ENCODE measurements around the gene CBX5.

CBX5 gene

GRCh38 chr12:54199917-54200316 lies 80.0 kb downstream of the CBX5 start:
- Histone ChIP-seq H3K36me3 (ENCODE audit: insufficient read depth, low read length) (no peaks in the 10 kb centered on the region), H3K9me3 (ENCODE audit: low read length) (no peaks in the 10 kb centered on the region), H3F3A (ENCODE audit: insufficient read depth, low read length) (no peaks in the 10 kb centered on the region), H3K27me3 (ENCODE audit: insufficient read depth, low read length) (peaks cover 11% of the 10 kb centered on the region; the same call in 1 of the 2 replicates), H4K20me1 (ENCODE audit: insufficient read depth, low read length) (no peaks in the 10 kb centered on the region), H3K4me3 (ENCODE audit: low read depth, low read length, poor library complexity, severe bottlenecking) (no peak overlapping the region), H3K9me2 (ENCODE audit: low read depth, low read length) (no peaks in the 10 kb centered on the region), H3K9ac (ENCODE audit: low read length) (no peak overlapping the region), H2AFZ (ENCODE audit: low read length) (no peak overlapping the region), H3K4me1 (ENCODE audit: insufficient read depth, low read length, severe bottlenecking) (peaks cover 25% of the 10 kb centered on the region), H3K4me2 (ENCODE audit: low read length) (no peak overlapping the region), H3K27ac (ENCODE audit: low read depth, low read length, poor library complexity, severe bottlenecking) (no peak overlapping the region), H3K79me2 (ENCODE audit: insufficient read depth, low read length) (no peaks in the 10 kb centered on the region)
- TF ChIP-seq CTCF (IDR thresholded peaks at IDR 0.05; ENCODE audit: low read length) (no peak), EZH2 (IDR thresholded peaks at IDR 0.05; ENCODE audit: borderline replicate concordance, low read length) (no peak)

- Histone ChIP-seq H2AFZ (ENCODE audit: low read length) (no peak overlapping the region), H3F3A (ENCODE audit: insufficient read depth, low read length) (no peaks in the 10 kb centered on the region), H3K36me3 (ENCODE audit: insufficient read depth, low read length) (no peaks in the 10 kb centered on the region), H3K27ac (ENCODE audit: low read depth, low read length, poor library complexity, severe bottlenecking) (no peak overlapping the region), H3K4me3 (ENCODE audit: low read depth, low read length, poor library complexity, severe bottlenecking) (no peak overlapping the region), H3K9ac (ENCODE audit: low read length) (no peak overlapping the region), H3K27me3 (ENCODE audit: insufficient read depth, low read length) (peaks cover 13% of the 10 kb centered on the region; the same call in 1 of the 2 replicates), H3K4me1 (ENCODE audit: insufficient read depth, low read length, severe bottlenecking) (peaks cover 25% of the 10 kb centered on the region), H3K9me2 (ENCODE audit: low read depth, low read length) (no peaks in the 10 kb centered on the region), H3K9me3 (ENCODE audit: low read length) (no peaks in the 10 kb centered on the region), H3K4me2 (ENCODE audit: low read length) (no peak overlapping the region), H4K20me1 (ENCODE audit: insufficient read depth, low read length) (no peaks in the 10 kb centered on the region), H3K79me2 (ENCODE audit: insufficient read depth, low read length) (no peaks in the 10 kb centered on the region)
- TF ChIP-seq EZH2 (IDR thresholded peaks at IDR 0.05; ENCODE audit: borderline replicate concordance, low read length) (no peak), CTCF (IDR thresholded peaks at IDR 0.05; ENCODE audit: low read length) (no peak)
Measured at GRCh38 chr12:54199034-54199433, 80.9 kb downstream of the CBX5 start.

- Histone ChIP-seq H4K20me1 (ENCODE audit: insufficient read depth, low read length) (no peaks in the 10 kb centered on the region), H3K4me3 (ENCODE audit: low read depth, low read length, poor library complexity, severe bottlenecking) (no peak overlapping the region), H3K27ac (ENCODE audit: low read depth, low read length, poor library complexity, severe bottlenecking) (no peak overlapping the region), H3K27me3 (ENCODE audit: insufficient read depth, low read length) (peaks cover 8% of the 10 kb centered on the region; the same call in 1 of the 2 replicates), H3K36me3 (ENCODE audit: insufficient read depth, low read length) (no peaks in the 10 kb centered on the region), H2AFZ (ENCODE audit: low read length) (no peak overlapping the region), H3K4me1 (ENCODE audit: insufficient read depth, low read length, severe bottlenecking) (peaks cover 25% of the 10 kb centered on the region), H3F3A (ENCODE audit: insufficient read depth, low read length) (no peaks in the 10 kb centered on the region), H3K9me3 (ENCODE audit: low read length) (no peaks in the 10 kb centered on the region), H3K9me2 (ENCODE audit: low read depth, low read length) (no peaks in the 10 kb centered on the region), H3K4me2 (ENCODE audit: low read length) (no peak overlapping the region), H3K79me2 (ENCODE audit: insufficient read depth, low read length) (no peaks in the 10 kb centered on the region), H3K9ac (ENCODE audit: low read length) (no peak overlapping the region)
- TF ChIP-seq CTCF (IDR thresholded peaks at IDR 0.05; ENCODE audit: low read length) (no peak), EZH2 (IDR thresholded peaks at IDR 0.05; ENCODE audit: borderline replicate concordance, low read length) (no peak)
Measured at GRCh38 chr12:54197431-54197909, 82.5 kb downstream of the CBX5 start.
